LNCAP (cell line): ENCODE data around the gene NHS.

Source experiments
- TF ChIP-seq, protein P1 (sequence below): fragments of 450-650 bp; IDR thresholded peaks from 2 replicates; pipeline ENCODE4 v1.5.1; 2017; ENCODE audit warnings: mild to moderate bottlenecking

The NHS gene

GRCh38 chrX:17535229-17535628 lies 160.2 kb downstream of the NHS start:
- TF ChIP-seq, protein P1, sequence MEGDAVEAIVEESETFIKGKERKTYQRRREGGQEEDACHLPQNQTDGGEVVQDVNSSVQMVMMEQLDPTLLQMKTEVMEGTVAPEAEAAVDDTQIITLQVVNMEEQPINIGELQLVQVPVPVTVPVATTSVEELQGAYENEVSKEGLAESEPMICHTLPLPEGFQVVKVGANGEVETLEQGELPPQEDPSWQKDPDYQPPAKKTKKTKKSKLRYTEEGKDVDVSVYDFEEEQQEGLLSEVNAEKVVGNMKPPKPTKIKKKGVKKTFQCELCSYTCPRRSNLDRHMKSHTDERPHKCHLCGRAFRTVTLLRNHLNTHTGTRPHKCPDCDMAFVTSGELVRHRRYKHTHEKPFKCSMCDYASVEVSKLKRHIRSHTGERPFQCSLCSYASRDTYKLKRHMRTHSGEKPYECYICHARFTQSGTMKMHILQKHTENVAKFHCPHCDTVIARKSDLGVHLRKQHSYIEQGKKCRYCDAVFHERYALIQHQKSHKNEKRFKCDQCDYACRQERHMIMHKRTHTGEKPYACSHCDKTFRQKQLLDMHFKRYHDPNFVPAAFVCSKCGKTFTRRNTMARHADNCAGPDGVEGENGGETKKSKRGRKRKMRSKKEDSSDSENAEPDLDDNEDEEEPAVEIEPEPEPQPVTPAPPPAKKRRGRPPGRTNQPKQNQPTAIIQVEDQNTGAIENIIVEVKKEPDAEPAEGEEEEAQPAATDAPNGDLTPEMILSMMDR, result peak; percentile 39; the same call in 1 of the 2 replicates

DNA sequence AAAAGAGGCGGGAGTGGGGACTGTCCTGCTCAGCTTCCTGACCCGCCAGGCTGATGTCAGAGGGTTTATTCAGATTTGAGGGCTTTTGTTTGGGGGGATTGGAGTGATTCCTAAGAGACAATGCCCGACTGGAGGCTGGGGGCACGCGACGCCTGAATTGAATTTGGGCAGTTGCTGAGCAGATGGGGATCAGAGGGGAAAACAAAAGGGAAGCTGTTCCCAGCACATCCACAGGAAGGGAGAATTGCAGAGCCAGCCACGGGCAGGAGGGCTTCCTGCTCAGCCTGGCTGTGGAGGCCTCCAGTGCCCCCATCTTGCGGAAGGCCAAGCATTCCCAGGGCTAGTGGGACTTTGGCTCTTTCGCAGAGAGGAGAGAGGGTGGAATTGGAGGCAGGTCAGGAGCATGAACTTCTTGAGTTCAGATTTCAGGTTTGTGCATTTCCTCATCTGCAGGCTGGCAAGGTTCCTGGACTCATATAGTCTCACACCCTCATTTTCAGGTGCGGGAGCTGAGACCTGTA lies 162.8 kb downstream of the NHS start:
- TF ChIP-seq, protein P1, result no peak

- TF ChIP-seq, protein P1, result no peak
Measured at GRCh38 chrX:17542123-17542522, 167.1 kb downstream of the NHS start.

DNA sequence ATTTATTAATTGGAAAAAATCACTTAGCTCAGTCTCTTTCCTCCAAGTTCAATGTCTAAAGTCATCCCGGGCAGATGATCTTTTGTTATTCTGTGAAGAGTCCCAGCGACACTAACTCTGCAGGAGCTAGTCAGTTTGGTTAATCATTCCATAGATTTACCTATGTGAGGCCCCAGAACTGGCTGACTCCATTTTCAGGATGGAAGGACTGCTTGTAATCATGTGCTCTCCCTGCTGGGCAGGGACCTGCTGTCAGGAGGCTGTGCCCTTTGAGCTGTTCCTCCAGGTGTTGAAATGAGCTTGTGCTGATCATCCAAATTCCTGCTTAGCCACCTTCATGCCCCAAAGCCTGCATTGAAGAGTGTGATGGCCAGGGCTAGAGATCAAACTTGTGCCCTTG lies 169.8 kb downstream of the NHS start:
- TF ChIP-seq, protein P1, result no peak

DNA sequence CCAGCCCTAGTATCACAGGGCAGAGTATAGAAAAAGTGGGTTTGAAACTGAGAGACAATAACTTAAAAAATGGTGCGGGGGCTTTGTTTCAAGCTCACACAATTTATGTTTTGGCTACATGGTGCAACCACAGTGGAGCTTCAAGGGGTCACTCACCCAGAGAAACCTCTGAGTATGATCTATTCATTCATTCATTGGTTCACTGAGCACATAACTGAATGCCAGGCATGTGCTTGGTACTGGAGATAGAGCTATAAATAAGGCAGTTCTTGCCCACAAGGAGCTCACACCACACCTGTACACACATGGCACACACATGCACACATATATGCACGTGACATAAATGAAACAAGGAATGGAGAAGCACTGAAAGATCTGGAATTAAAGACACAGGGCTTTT lies 171.4 kb downstream of the NHS start:
- TF ChIP-seq, protein P1, result no peak

DNA sequence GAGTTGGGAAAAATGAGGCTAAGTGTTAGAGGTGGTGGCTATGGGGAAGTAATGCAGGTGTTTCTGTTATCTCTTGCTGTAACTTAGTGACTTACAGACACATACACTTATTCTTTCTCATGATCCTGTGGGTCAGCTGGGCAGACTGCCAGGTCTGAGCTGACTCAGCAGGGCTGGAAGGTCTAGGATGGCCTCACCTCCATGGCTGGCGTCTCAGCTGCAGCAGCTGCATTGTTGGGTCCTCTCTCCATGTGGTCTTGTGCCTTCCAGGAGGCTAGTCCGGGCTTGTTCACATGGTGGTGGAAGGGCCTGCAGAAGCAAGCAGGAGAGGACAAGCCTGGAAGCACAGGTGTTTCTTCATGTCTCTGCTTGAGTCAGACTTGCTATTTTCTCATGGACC lies 172.7 kb downstream of the NHS start:
- TF ChIP-seq, protein P1, result no peak

- TF ChIP-seq, protein P1, result no peak
Measured at GRCh38 chrX:17549107-17549651, 174.2 kb downstream of the NHS start.

DNA sequence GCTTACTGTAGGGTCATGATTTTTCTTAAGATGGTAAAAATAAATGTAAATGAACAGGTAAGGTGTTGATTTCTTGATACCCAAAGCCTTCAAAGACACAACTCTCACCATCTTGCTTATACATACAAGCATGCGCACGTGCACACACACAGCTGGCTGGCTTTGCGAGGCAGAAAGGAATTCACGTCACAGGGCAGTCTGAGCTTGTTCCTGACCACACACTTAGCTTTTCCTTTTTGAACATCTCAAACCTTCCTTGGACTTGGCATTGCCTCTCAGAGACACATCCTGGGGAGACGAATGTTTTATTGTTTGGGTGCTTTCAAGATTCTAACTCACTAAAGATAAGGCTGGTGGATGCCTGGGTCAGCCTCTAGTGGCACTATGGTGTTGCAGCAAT lies 175.0 kb downstream of the NHS start:
- TF ChIP-seq, protein P1, result no peak
